Activated T-cell treated with anti-CD3 and anti-CD28 coated beads, Interleukin-2, amount 50 U/mL, for 24 hours (primary cell): ENCODE results near the gene SFRP4.

Experiments used
- DNase-seq: peaks from one replicate; pipeline ENCODE4 v3.0.0-alpha.2; 2020
- H3K27ac Mint-ChIP-seq: 2 replicates; pipeline ENCODE4 v1.8.0; 2020; ENCODE audit warnings: mild to moderate bottlenecking, mixed read lengths
- H3K27me3 Mint-ChIP-seq: 2 replicates; pipeline ENCODE4 v1.8.0; 2020; ENCODE audit warnings: mixed read lengths
- H3K36me3 Mint-ChIP-seq: 2 replicates; pipeline ENCODE4 v1.8.0; 2020; ENCODE audit warnings: low read depth, mixed read lengths
- H3K4me1 Mint-ChIP-seq: 2 replicates; pipeline ENCODE4 v1.8.0; 2020; ENCODE audit warnings: low read depth, mixed read lengths
- H3K4me3 Mint-ChIP-seq: 2 replicates; pipeline ENCODE4 v1.8.0; 2020; ENCODE audit warnings: mild to moderate bottlenecking, moderate library complexity, mixed read lengths
- H3K9me3 Mint-ChIP-seq: 2 replicates; pipeline ENCODE4 v1.8.0; 2020; ENCODE audit warnings: mixed read lengths

SFRP4 gene

GRCh38 chr7:37933018-37933566 lies 16.5 kb upstream of the SFRP4 start:
- Mint-ChIP-seq H3K4me1 (no peaks in the 10 kb centered on the region), H3K27ac (no peak overlapping the region), H3K4me3 (no peak overlapping the region), H3K9me3 (peaks cover 5% of the 10 kb centered on the region), H3K36me3 (no peaks in the 10 kb centered on the region), H3K27me3 (no peaks in the 10 kb centered on the region)
- DNase-seq, result no peak

- Mint-ChIP-seq H3K36me3 (no peaks in the 10 kb centered on the region), H3K4me1 (no peaks in the 10 kb centered on the region), H3K4me3 (no peak overlapping the region), H3K27ac (no peak overlapping the region), H3K27me3 (no peaks in the 10 kb centered on the region), H3K9me3 (peaks cover 5% of the 10 kb centered on the region)
- no peak for DNase-seq
Observed at GRCh38 chr7:37932543-37932942, 15.9 kb upstream of the SFRP4 start.

GRCh38 chr7:37930226-37930948 lies 13.8 kb upstream of the SFRP4 start:
- no peaks in the 10 kb centered on the region for H3K36me3 Mint-ChIP-seq
- peaks cover 2% of the 10 kb centered on the region for H3K9me3 Mint-ChIP-seq
- H3K27me3 Mint-ChIP-seq, result no peaks in the 10 kb centered on the region
- H3K4me1 Mint-ChIP-seq, result no peaks in the 10 kb centered on the region
- H3K27ac Mint-ChIP-seq, result no peak overlapping the region
- no peak overlapping the region for H3K4me3 Mint-ChIP-seq
- no peak for DNase-seq

- Mint-ChIP-seq H3K27ac (no peak overlapping the region), H3K36me3 (no peaks in the 10 kb centered on the region), H3K4me3 (no peak overlapping the region), H3K9me3 (peaks cover 2% of the 10 kb centered on the region), H3K27me3 (peaks cover 9% of the 10 kb centered on the region), H3K4me1 (no peaks in the 10 kb centered on the region)
- DNase-seq, result no peak
Observed at GRCh38 chr7:37928878-37929277, 12.3 kb upstream of the SFRP4 start.

- Mint-ChIP-seq H3K9me3 (peaks cover 2% of the 10 kb centered on the region), H3K27me3 (peaks cover 16% of the 10 kb centered on the region), H3K36me3 (no peaks in the 10 kb centered on the region), H3K4me3 (no peak overlapping the region), H3K4me1 (no peaks in the 10 kb centered on the region), H3K27ac (no peak overlapping the region)
- DNase-seq, result no peak
Observed at GRCh38 chr7:37927773-37928444, 11.3 kb upstream of the SFRP4 start.

GRCh38 chr7:37925620-37926019 lies 9.0 kb upstream of the SFRP4 start:
- no peak overlapping the region for H3K27ac Mint-ChIP-seq
- DNase-seq, result no peak
- peaks cover 30% of the 10 kb centered on the region for H3K27me3 Mint-ChIP-seq
- no peaks in the 10 kb centered on the region for H3K36me3 Mint-ChIP-seq
- H3K9me3 Mint-ChIP-seq, result peaks cover 2% of the 10 kb centered on the region
- peaks cover 6% of the 10 kb centered on the region for H3K4me1 Mint-ChIP-seq
- no peak overlapping the region for H3K4me3 Mint-ChIP-seq

- H3K9me3 Mint-ChIP-seq, result peaks cover 2% of the 10 kb centered on the region
- no peak overlapping the region for H3K27ac Mint-ChIP-seq
- H3K4me1 Mint-ChIP-seq, result peaks cover 10% of the 10 kb centered on the region
- H3K27me3 Mint-ChIP-seq, result peaks cover 41% of the 10 kb centered on the region
- H3K36me3 Mint-ChIP-seq, result no peaks in the 10 kb centered on the region
- no peak overlapping the region for H3K4me3 Mint-ChIP-seq
- no peak for DNase-seq
Observed at GRCh38 chr7:37924491-37925041, 7.9 kb upstream of the SFRP4 start.

- DNase-seq, result no peak
- Mint-ChIP-seq H3K4me1 (peaks cover 10% of the 10 kb centered on the region), H3K27me3 (peaks cover 47% of the 10 kb centered on the region), H3K36me3 (no peaks in the 10 kb centered on the region), H3K9me3 (peaks cover 2% of the 10 kb centered on the region), H3K4me3 (no peak overlapping the region), H3K27ac (no peak overlapping the region)
Observed at GRCh38 chr7:37923996-37924395, 7.4 kb upstream of the SFRP4 start.

- H3K27me3 Mint-ChIP-seq, result peaks cover 66% of the 10 kb centered on the region
- H3K4me3 Mint-ChIP-seq, result peak overlapping the region; percentile 9
- no peak for DNase-seq
- H3K27ac Mint-ChIP-seq, result no peak overlapping the region
- H3K9me3 Mint-ChIP-seq, result peaks cover 2% of the 10 kb centered on the region
- H3K36me3 Mint-ChIP-seq, result no peaks in the 10 kb centered on the region
- peaks cover 15% of the 10 kb centered on the region for H3K4me1 Mint-ChIP-seq
Observed at GRCh38 chr7:37921876-37922275, 5.3 kb upstream of the SFRP4 start.

- Mint-ChIP-seq H3K9me3 (peaks cover under 1% of the 10 kb centered on the region), H3K4me1 (peaks cover 18% of the 10 kb centered on the region), H3K36me3 (no peaks in the 10 kb centered on the region), H3K27me3 (peaks cover 72% of the 10 kb centered on the region), H3K27ac (no peak overlapping the region), H3K4me3 (peak overlapping the region; percentile 76)
- DNase-seq, result peak; percentile 41
Observed at GRCh38 chr7:37920849-37921805, 4.5 kb upstream of the SFRP4 start.

- Mint-ChIP-seq H3K4me3 (peak within 1 kb of the TSS; percentile 76), H3K27me3 (peaks cover 79% of the 10 kb centered on the region), H3K4me1 (peaks cover 22% of the 10 kb centered on the region), H3K9me3 (no peaks in the 10 kb centered on the region), H3K36me3 (no peaks in the 10 kb centered on the region), H3K27ac (no peak within 1 kb of the TSS)
- DNase-seq, result peak; percentile 55
Observed at GRCh38 chr7:37920305-37920848, 3.8 kb upstream of the SFRP4 start, which contains the start of gene EPDR1. Gene EPDR1 (plus strand): TSS chr7:37920640. CDS start chr7:37920940, 300 bp downstream.

- H3K9me3 Mint-ChIP-seq, result no peaks in the 10 kb centered on the region
Observed at GRCh38 chr7:37918526-37918925, 1.9 kb upstream of the SFRP4 start.

GRCh38 chr7:37916017-37916672 lies 472 bp downstream of the SFRP4 start:
- DNase-seq, result peak; percentile 28
- Mint-ChIP-seq H3K4me3 (peak overlapping the region; percentile 30), H3K27ac (no peak overlapping the region), H3K36me3 (no peaks in the 10 kb centered on the region), H3K4me1 (peaks cover 16% of the 10 kb centered on the region), H3K27me3 (peaks cover 76% of the 10 kb centered on the region), H3K9me3 (no peaks in the 10 kb centered on the region)

More at GRCh38 chr7:37918526-37918925, 1.9 kb upstream of the SFRP4 start:
- no peaks in the 10 kb centered on the region for H3K36me3 Mint-ChIP-seq
- no peak overlapping the region for H3K27ac Mint-ChIP-seq
- DNase-seq, result no peak
- no peak overlapping the region for H3K4me3 Mint-ChIP-seq
- peaks cover 22% of the 10 kb centered on the region for H3K4me1 Mint-ChIP-seq
- H3K27me3 Mint-ChIP-seq, result peaks cover 84% of the 10 kb centered on the region
